HCT116 (cell line): ENCODE data around the gene STAG1. TPM values are rescaled to one million over a fixed set of nuclear protein-coding genes. Genes with fewer than 3 reads are reported as not detected.

Experiments
- ATAC-seq: fragments of 200-7000 bp; cut with Tn5 transposase; 2 replicates; pipeline ENCODE4 v1.9.1; 2020; ENCODE audit warnings: mild to moderate bottlenecking, moderate library complexity
- BruUV-seq: library from RNA; stranded (reverse); fragments of 400-500 nt; replicated peaks from 2 replicates; lab custom pipeline; 2021; lab: Mats Ljungman, UMichigan
- CTCF ChIA-PET: fragments of 300-600 bp; sonication (Branson Sonifier 250); formaldehyde crosslinking; loops from one replicate; lab custom pipeline; 2021; ENCODE audit warnings: antibody characterized with exemption; lab: Charles Lee
- POLR2A ChIA-PET: fragments of 300-600, 350-600 bp; sonication (Branson Sonifier 250); formaldehyde crosslinking; loops from one replicate; lab custom pipeline; 2021; ENCODE audit warnings: antibody characterized with exemption; lab: Charles Lee
- RAD21 ChIA-PET, 2 experiments: fragments of 300-600 bp; sonication (Branson Sonifier 250); formaldehyde crosslinking; loops; one replicate each; lab custom pipeline; 2023; ENCODE audit warnings: low total read pairs in 2 of 2; ENCODE audit not compliant: uncharacterized antibody in 2 of 2, unreplicated experiment in 2 of 2, low non-redundant PET in 1 of 2; lab: Charles Lee
- DNase-seq: peaks from one replicate; pipeline ENCODE4 v3.0.0-alpha.2; 2010; ENCODE audit warnings: low read depth, low spot score
- H2AFZ ChIP-seq: fragments of 200-600 bp; shearing (Covaris generic), sonication (generic); 2 replicates; pipeline ENCODE4 v1.6.1; 2017; ENCODE audit warnings: low read depth, mixed run types, mixed read lengths, antibody characterized with exemption, low read length; ENCODE audit not compliant: poor library complexity, severe bottlenecking
- H3K27ac ChIP-seq: 2 replicates; pipeline ENCODE4 v1.5.1; 2012; ENCODE audit warnings: low read depth, low read length
- H3K27me3 ChIP-seq: fragments of 200-600 bp; sonication (generic); 2 replicates; pipeline ENCODE4 v1.6.1; 2016; ENCODE audit warnings: mixed run types, low read length, mixed read lengths; ENCODE audit not compliant: insufficient read depth
- H3K36me3 ChIP-seq, 2 experiments: fragments of 200-500 bp in 1 of 2; fragments of 200-600 bp in 1 of 2; sonication (Bioruptor generic) in 1 of 2; sonication (generic) in 1 of 2; 2 replicates each; pipeline versions ENCODE4 v1.5.1 to v1.6.1; 2014 to 2016; ENCODE audit warnings: low read length in 2 of 2, inconsistent platforms in 1 of 2, mixed read lengths in 1 of 2, mixed run types in 1 of 2; ENCODE audit not compliant: insufficient read depth in 2 of 2, control insufficient read depth in 1 of 2
- H3K4me1 ChIP-seq, 2 experiments: fragments of 200-600 bp in 1 of 2; sonication (generic) in 1 of 2; 2 replicates each; pipeline versions ENCODE4 v1.5.1 to v1.6.1; 2012 to 2017; ENCODE audit warnings: low read length in 2 of 2, inconsistent platforms in 1 of 2, mild to moderate bottlenecking in 1 of 2, mixed read lengths in 1 of 2, mixed run types in 1 of 2, moderate library complexity in 1 of 2; ENCODE audit not compliant: insufficient read depth in 2 of 2, control insufficient read depth in 1 of 2
- H3K4me2 ChIP-seq: fragments of 200-600 bp; sonication (generic); 2 replicates; pipeline ENCODE4 v1.6.1; 2017; ENCODE audit warnings: mixed run types, low read length, mixed read lengths
- H3K4me3 ChIP-seq, 2 experiments: fragments of 200-600 bp in 1 of 2; sonication (generic) in 1 of 2; replicated peaks in 1 of 2; 2 replicates each; pipeline ENCODE4 v1.5.1; 2011 to 2016; ENCODE audit warnings: low read length in 2 of 2, control low read depth in 1 of 2, low read depth in 1 of 2, mild to moderate bottlenecking in 1 of 2, mixed read lengths in 1 of 2, mixed run types in 1 of 2
- H3K79me2 ChIP-seq: fragments of 200-600 bp; sonication (generic); 2 replicates; pipeline ENCODE4 v1.6.1; 2017; ENCODE audit warnings: mild to moderate bottlenecking, mixed run types, low read length, moderate library complexity, mixed read lengths; ENCODE audit not compliant: insufficient read depth
- H3K9ac ChIP-seq: fragments of 200-600 bp; sonication (generic); 2 replicates; pipeline ENCODE4 v1.6.1; 2016; ENCODE audit warnings: low read length, mixed read lengths
- H3K9me2 ChIP-seq: fragments of 200-600 bp; sonication (generic), shearing (Covaris generic); 2 replicates; pipeline ENCODE4 v1.6.1; 2017; ENCODE audit warnings: mixed run types, mild to moderate bottlenecking, moderate library complexity; ENCODE audit not compliant: insufficient read depth
- H3K9me3 ChIP-seq, 2 experiments: fragments of 200-500 bp in 1 of 2; fragments of 200-600 bp in 1 of 2; sonication (Bioruptor generic) in 1 of 2; sonication (generic) in 1 of 2; 2 replicates each; pipeline ENCODE4 v1.6.1; 2014 to 2017; ENCODE audit warnings: low read length in 2 of 2, mixed read lengths in 2 of 2, inconsistent platforms in 1 of 2, low read depth in 1 of 2, mild to moderate bottlenecking in 1 of 2, mixed run types in 1 of 2, moderate library complexity in 1 of 2; ENCODE audit not compliant: control insufficient read depth in 1 of 2, insufficient read depth in 1 of 2
- H4K20me1 ChIP-seq: fragments of 200-600 bp; sonication (generic), shearing (Covaris generic); 2 replicates; pipeline ENCODE4 v1.6.1; 2017; ENCODE audit warnings: mixed run types, mild to moderate bottlenecking, moderate library complexity; ENCODE audit not compliant: insufficient read depth
- EGR1 ChIP-seq: IDR thresholded peaks from 2 replicates; pipeline ENCODE4 v1.6.1; 2012; ENCODE audit warnings: low read depth
- EZH2 ChIP-seq: fragments of 200-600 bp; sonication (generic); IDR thresholded peaks from 2 replicates; pipeline ENCODE4 v1.6.1; 2017; ENCODE audit warnings: antibody characterized with exemption, mixed run types
- FOSL1 ChIP-seq: IDR thresholded peaks from 2 replicates; pipeline ENCODE4 v1.6.1; 2012; ENCODE audit warnings: low read depth
- MAX ChIP-seq: IDR thresholded peaks from 2 replicates; pipeline ENCODE4 v1.6.1; 2012
- POLR2A ChIP-seq: IDR thresholded peaks from 2 replicates; pipeline ENCODE4 v1.7.0; 2011; ENCODE audit warnings: borderline replicate concordance; ENCODE audit not compliant: insufficient read depth, insufficient read length; ENCODE audit errors: extremely low read depth
- POLR2AphosphoS5 ChIP-seq: IDR thresholded peaks from 2 replicates; pipeline ENCODE4 v1.6.1; 2011; ENCODE audit warnings: mild to moderate bottlenecking, low read depth, low read length, moderate library complexity
- RAD21 ChIP-seq: IDR thresholded peaks from 2 replicates; pipeline ENCODE4 v1.6.1; 2012; ENCODE audit warnings: low read depth, mild to moderate bottlenecking
- SIN3A ChIP-seq: IDR thresholded peaks from 2 replicates; pipeline ENCODE4 v1.6.1; 2012; ENCODE audit warnings: low read depth
- TCF7L2 ChIP-seq: IDR thresholded peaks from 2 replicates; pipeline ENCODE4 v1.7.0; 2011; ENCODE audit warnings: borderline replicate concordance, inconsistent platforms; ENCODE audit not compliant: insufficient read depth, insufficient read length; ENCODE audit errors: extremely low read depth
- YY1 ChIP-seq: IDR thresholded peaks from 2 replicates; pipeline ENCODE4 v1.6.1; 2011; ENCODE audit warnings: low read length, low read depth, moderate library complexity, mild to moderate bottlenecking; ENCODE audit not compliant: insufficient replicate concordance; ENCODE audit errors: extremely low read depth
- intact Hi-C: fragments of 100-400 bp; cut with micrococcal nuclease; formaldehyde crosslinking; loops from 2 replicates; pipeline ENCODE4 v1.10.0; 2022
- total RNA-seq: library from RNA; stranded (reverse); gene quantifications from one replicate; pipeline ENCODE4 v1.2.1, GENCODE V29; 2021; ENCODE audit not compliant: unreplicated experiment
- TF ChIP-seq, protein P1 (sequence below), 3 experiments: fragments of 200-600 bp in 1 of 3; sonication (generic) in 1 of 3; IDR thresholded peaks in 2 of 3; conservative IDR thresholded peaks in 1 of 3; 2 replicates each; pipeline ENCODE4 v1.5.1; 2012 to 2017; ENCODE audit warnings: low read depth in 2 of 3, low read length in 2 of 3, antibody characterized with exemption in 1 of 3, borderline replicate concordance in 1 of 3, control low read depth in 1 of 3, mild to moderate bottlenecking in 1 of 3, mixed read lengths in 1 of 3, mixed run types in 1 of 3, moderate library complexity in 1 of 3; ENCODE audit not compliant: insufficient read depth in 1 of 3

The STAG1 gene
- total RNA-seq, 1 experiment from 2014 or later, result 29.4 TPM

- no peak overlapping the region for H3K9ac ChIP-seq
- no peak overlapping the region for H2AFZ ChIP-seq
- TF ChIP-seq POLR2AphosphoS5 (no peak), TCF7L2 (no peak), MAX (no peak), EGR1 (no peak), FOSL1 (no peak), POLR2A (no peak), SIN3A (no peak), EZH2 (no peak), RAD21 (no peak), YY1 (no peak)
- TF ChIP-seq, protein P1, sequence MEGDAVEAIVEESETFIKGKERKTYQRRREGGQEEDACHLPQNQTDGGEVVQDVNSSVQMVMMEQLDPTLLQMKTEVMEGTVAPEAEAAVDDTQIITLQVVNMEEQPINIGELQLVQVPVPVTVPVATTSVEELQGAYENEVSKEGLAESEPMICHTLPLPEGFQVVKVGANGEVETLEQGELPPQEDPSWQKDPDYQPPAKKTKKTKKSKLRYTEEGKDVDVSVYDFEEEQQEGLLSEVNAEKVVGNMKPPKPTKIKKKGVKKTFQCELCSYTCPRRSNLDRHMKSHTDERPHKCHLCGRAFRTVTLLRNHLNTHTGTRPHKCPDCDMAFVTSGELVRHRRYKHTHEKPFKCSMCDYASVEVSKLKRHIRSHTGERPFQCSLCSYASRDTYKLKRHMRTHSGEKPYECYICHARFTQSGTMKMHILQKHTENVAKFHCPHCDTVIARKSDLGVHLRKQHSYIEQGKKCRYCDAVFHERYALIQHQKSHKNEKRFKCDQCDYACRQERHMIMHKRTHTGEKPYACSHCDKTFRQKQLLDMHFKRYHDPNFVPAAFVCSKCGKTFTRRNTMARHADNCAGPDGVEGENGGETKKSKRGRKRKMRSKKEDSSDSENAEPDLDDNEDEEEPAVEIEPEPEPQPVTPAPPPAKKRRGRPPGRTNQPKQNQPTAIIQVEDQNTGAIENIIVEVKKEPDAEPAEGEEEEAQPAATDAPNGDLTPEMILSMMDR (IDR thresholded peaks at IDR 0.05 in 2 of 3, conservative IDR thresholded peaks at IDR 0.05 in 1 of 3; ENCODE audit: borderline replicate concordance in 1 of 3, insufficient read depth in 1 of 3, low read depth in 2 of 3, low read length in 2 of 3), result no peak
- TF ChIP-seq, all 23 proteins: peak for 0
- no peak for DNase-seq
- POLR2A ChIA-PET, result no interaction called here
- CTCF ChIA-PET, result interaction anchor here (0.9 kb wide), 1 partner anchor 283 kb away, joined by 3 read pairs; no protein-coding TSS in a partner anchor
- Histone ChIP-seq H3K27ac (no peak overlapping the region), H3K4me1 (peaks cover 16 to 26% of the 10 kb centered on the region in 2 experiments), H3K4me3 (no peak overlapping the region), H3K36me3 (no peaks in the 10 kb centered on the region), H4K20me1 (no peaks in the 10 kb centered on the region), H3K4me2 (no peak overlapping the region), H3K9me2 (no peaks in the 10 kb centered on the region), H3K9me3 (no peaks in the 10 kb centered on the region), H3K79me2 (peaks cover 99% of the 10 kb centered on the region), H3K27me3 (no peaks in the 10 kb centered on the region)
- ATAC-seq, result no peak
- no TSS peak for BruUV-seq
- intact Hi-C loops, result no loop called here
- RAD21 ChIA-PET, result no interaction called here
Measured at GRCh38 chr3:136730595-136731273, 21.4 kb downstream of the STAG1 start.
